Thymus (tissue), 11 donors: Measurements from ENCODE around the gene ZNF514. TPM values are rescaled to one million over a fixed set of nuclear protein-coding genes. Genes with fewer than 3 reads are reported as not detected.
"Not testable (repeated sequence)": the region's sequence is repeated elsewhere in the genome, so short reads cannot be mapped to it uniquely, and the experiment has no call there.

Source experiments
- DNase-seq, 9 donors: peaks; one replicate each; pipeline ENCODE4 v3.0.0-alpha.2; 2013; ENCODE audit warnings: low spot score in 9 of 9, low read depth in 6 of 9, missing footprints in 1 of 9
- H3K27ac ChIP-seq, 2 donors: one replicate each; pipeline ENCODE4 v1.5.1; 2013; ENCODE audit warnings: control low read depth in 1 of 2, low read depth in 1 of 2, low read length in 1 of 2, mild to moderate bottlenecking in 1 of 2, moderate library complexity in 1 of 2
- H3K27me3 ChIP-seq, 2 donors: one replicate each; pipeline ENCODE4 v1.5.1; 2013; ENCODE audit warnings: low read length in 1 of 2; ENCODE audit not compliant: control insufficient read depth in 2 of 2, insufficient read depth in 1 of 2
- H3K36me3 ChIP-seq, 2 donors: one replicate each; pipeline ENCODE4 v1.5.1; 2013; ENCODE audit warnings: low read length in 1 of 2, mild to moderate bottlenecking in 1 of 2, moderate library complexity in 1 of 2; ENCODE audit not compliant: control insufficient read depth in 2 of 2, insufficient read depth in 2 of 2
- H3K4me1 ChIP-seq, 2 donors: one replicate each; pipeline ENCODE4 v1.5.1; 2013; ENCODE audit warnings: low read length in 2 of 2; ENCODE audit not compliant: control insufficient read depth in 2 of 2, insufficient read depth in 2 of 2
- H3K4me3 ChIP-seq, 2 donors: one replicate each; pipeline ENCODE4 v1.5.1; 2013; ENCODE audit warnings: low read length in 2 of 2, control low read depth in 1 of 2, mild to moderate bottlenecking in 1 of 2
- H3K9me3 ChIP-seq, 2 donors: one replicate each; pipeline ENCODE4 v1.5.1; 2013; ENCODE audit warnings: low read length in 1 of 2, mild to moderate bottlenecking in 1 of 2; ENCODE audit not compliant: control insufficient read depth in 2 of 2, insufficient read depth in 1 of 2
- WGBS: extraction: QIAGEN DNeasy Blood & Tissue Kit; methylation state at CpG from one replicate; pipeline ENCODE4 v1.1.7; 2013; 5-methylcytosine and 5-hydroxymethylcytosine counted together
- polyA plus RNA-seq: library from polyadenylated mRNA; stranded (reverse); fragments of 200-250 nt; gene quantifications from one replicate; pipeline ENCODE4 v1.2.3, GENCODE V29; 2013
- total RNA-seq: library from RNA; stranded (reverse); fragments of 120-200 nt; gene quantifications from one replicate; pipeline ENCODE4 v1.2.4, GENCODE V29; 2013
- donor health status: healthy.

ZNF514 gene
- total and polyA plus RNA-seq, 2 donors, result 11.5 to 18.6 TPM

DNA sequence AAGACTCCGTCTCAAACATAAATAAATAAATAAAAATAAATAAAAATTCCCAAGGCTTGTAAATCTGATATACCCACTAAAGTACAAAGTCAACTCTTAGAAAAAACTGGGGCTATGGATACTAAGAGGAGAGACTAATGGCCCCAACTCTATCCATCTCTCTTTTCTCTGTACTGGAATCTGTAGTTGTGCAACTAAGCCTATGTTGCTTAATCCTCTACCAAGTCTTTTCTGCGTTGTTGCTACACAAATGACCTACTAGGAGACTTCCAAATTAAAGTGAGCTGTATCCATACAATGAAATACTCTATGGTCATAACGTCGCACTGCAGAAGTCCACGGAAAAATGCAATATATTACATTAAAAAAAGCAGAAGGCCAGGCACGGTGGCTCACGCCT lies 46.2 kb downstream of the ZNF514 start:
- H3K27ac ChIP-seq, result no peak overlapping the region
- H3K9me3 ChIP-seq, result no peaks in the 10 kb centered on the region
- peaks cover 26 to 54% of the 10 kb centered on the region in 2 donors for H3K36me3 ChIP-seq
- no peaks in the 10 kb centered on the region for H3K27me3 ChIP-seq
- H3K4me3 ChIP-seq, result no peak overlapping the region
- DNase-seq, result no peak
- H3K4me1 ChIP-seq, result peaks cover 0 to 3% of the 10 kb centered on the region in 2 donors
- WGBS, result 98% methylated on average over 7 of the region's 7 CpGs

DNA sequence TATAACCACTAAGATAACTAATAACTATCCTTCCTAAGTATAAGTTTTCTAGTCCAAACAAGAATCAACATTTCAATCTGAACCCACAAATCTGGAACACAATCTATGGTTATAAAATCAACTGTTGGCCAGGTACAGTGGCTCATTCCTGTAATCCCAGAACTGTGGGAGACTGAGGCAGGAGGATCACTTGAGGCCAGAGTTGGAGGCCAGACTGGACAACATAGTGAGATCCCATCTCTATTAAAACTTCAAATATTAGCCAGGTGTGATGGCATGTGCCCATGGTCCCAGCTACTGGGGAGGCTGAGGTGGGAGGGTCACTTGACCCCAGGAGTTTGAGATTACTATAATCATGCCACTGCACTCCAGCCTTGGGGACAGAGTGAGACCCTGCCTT lies 49.3 kb downstream of the ZNF514 start:
- Histone ChIP-seq H3K9me3 (no peaks in the 10 kb centered on the region), H3K4me3 (no peak overlapping the region), H3K27ac (no peak overlapping the region), H3K36me3 (peaks cover 55 to 80% of the 10 kb centered on the region in 2 donors), H3K4me1 (peaks cover 0 to 2% of the 10 kb centered on the region in 2 donors), H3K27me3 (no peaks in the 10 kb centered on the region)
- no peak for DNase-seq

DNA sequence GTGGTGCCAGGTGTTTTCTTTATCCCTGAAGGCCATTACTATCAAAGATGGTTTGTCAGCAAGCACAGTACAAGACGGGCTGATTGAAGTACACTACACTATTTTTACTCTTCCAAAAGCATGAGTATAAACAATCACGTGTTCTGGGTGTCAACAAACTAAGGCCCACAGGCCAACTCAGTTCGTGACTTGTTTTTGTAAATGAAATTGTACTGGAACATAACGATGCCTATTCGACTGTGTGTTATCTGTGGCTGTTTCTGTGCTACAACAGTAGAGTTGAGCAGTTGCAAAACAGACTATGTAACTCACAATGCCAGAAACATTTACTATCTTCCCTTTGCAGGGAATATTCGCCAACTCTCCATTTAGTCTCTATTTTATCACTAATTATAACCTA lies 50.4 kb downstream of the ZNF514 start:
- peaks cover 60 to 82% of the 10 kb centered on the region in 2 donors for H3K36me3 ChIP-seq
- WGBS, result 96% methylated on average over 6 of the region's 6 CpGs

DNA sequence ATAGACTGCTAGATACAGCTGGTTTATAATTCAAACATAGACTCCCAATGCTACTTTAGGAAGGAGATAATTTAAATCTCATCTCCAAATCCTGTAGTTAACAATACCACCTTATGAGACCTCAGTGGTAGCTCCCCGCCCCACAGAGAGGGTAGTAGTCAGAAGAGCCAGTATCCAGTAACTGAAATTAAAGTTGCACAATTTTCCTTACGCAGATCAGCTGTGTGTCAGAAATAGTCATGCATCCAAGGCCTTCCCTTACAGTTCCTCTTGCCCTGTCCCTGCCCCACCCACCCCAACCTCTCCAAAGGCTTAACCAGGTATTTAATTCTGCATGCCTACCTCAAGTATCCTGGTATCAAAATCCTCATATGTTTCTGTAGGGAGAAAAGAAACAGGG lies 53.6 kb downstream of the ZNF514 start:
- no peak overlapping the region for H3K4me3 ChIP-seq
- no peak overlapping the region for H3K27ac ChIP-seq
- no peaks in the 10 kb centered on the region for H3K9me3 ChIP-seq
- no peak for DNase-seq
- no peaks in the 10 kb centered on the region for H3K27me3 ChIP-seq
- WGBS, result 95% methylated on average over 2 of the region's 2 CpGs
- peaks cover 57 to 82% of the 10 kb centered on the region in 2 donors for H3K36me3 ChIP-seq
- no peaks in the 10 kb centered on the region for H3K4me1 ChIP-seq

More for the DNA sequence above, 50.4 kb downstream of the ZNF514 start:
- no peaks in the 10 kb centered on the region for H3K27me3 ChIP-seq
- no peak for DNase-seq
- no peak overlapping the region for H3K4me3 ChIP-seq
- no peak overlapping the region for H3K27ac ChIP-seq
- H3K9me3 ChIP-seq, result no peaks in the 10 kb centered on the region
- H3K4me1 ChIP-seq, result no peaks in the 10 kb centered on the region

DNA sequence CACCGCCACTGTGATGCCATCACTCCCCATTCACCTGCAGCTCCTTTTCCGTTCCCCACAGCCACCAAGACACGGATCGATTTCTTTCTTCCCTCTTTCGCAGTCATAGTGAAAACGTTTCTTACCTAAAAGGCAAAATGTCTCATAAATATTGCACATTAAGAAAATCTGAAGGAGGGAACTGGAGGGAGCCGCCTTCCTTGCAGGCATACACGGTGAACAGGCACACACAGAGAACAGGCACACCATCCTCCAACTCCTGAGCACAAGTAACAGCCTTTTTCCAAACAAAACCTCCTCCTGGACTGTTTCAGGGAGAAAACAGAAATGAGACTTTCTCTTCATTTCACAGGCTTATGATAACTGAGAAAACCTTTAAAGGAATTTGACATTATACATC lies 55.0 kb downstream of the ZNF514 start:
- 98% methylated on average over 8 of the region's 8 CpGs for WGBS
- Histone ChIP-seq H3K9me3 (no peaks in the 10 kb centered on the region), H3K36me3 (peaks cover 63 to 79% of the 10 kb centered on the region in 2 donors), H3K4me1 (no peaks in the 10 kb centered on the region), H3K4me3 (no peak overlapping the region), H3K27me3 (no peaks in the 10 kb centered on the region), H3K27ac (no peak overlapping the region)
- DNase-seq, result no peak

DNA sequence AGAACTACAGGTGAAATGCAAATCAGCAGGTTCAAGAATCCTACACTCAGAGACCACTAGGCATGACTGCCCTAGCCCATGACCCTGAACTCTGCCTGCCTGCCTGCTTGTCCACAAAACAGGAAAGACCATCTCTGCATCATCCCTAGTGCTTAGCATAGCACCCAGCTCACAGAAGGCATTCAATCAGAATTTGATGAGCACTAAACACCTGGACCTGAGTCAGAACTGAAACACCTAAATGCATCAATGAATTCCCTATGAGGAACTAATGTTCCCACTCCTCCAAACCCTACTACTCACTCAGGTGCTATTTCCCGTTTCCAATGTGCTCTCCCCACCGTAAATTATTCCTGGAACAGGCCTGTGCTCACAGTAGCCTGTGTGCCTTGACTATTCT lies 59.7 kb downstream of the ZNF514 start:
- DNase-seq, result no peak
- no peaks in the 10 kb centered on the region for H3K27me3 ChIP-seq
- no peak overlapping the region for H3K27ac ChIP-seq
- no peaks in the 10 kb centered on the region for H3K4me1 ChIP-seq
- peaks cover 29 to 43% of the 10 kb centered on the region in 2 donors for H3K36me3 ChIP-seq
- no peaks in the 10 kb centered on the region for H3K9me3 ChIP-seq
- WGBS, result 96% methylated on average over 2 of the region's 2 CpGs
- H3K4me3 ChIP-seq, result no peak overlapping the region

DNA sequence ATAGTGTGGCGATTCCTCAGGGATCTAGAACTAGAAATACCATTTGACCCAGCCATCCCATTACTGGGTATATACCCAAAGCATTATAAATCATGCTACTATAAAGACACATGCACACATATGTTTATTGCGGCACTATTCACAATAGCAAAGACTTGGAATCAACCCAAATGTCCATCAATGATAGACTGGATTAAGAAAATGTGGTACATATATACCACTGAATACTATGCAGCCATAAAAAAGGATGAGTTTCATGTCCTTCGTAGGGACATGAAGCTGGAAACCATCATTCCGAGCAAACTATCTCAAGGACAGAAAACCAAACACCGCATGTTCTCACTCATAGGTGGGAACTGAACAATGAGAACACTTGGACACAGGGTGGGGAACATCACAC lies 61.4 kb downstream of the ZNF514 start:
- H3K27me3 ChIP-seq, H3K4me3 ChIP-seq, H3K27ac ChIP-seq, H3K9me3 ChIP-seq, H3K4me1 ChIP-seq, DNase-seq: not testable (repeated sequence)
- 97% methylated on average over 5 of the region's 5 CpGs for WGBS
- H3K36me3 ChIP-seq, result peaks cover 25 to 36% of the 10 kb centered on the region in 2 donors

Other genes with a start within 250 kb of the ZNF514 start
- gene MAL, start 134.1 kb downstream of the ZNF514 start, total RNA-seq, result 190 TPM
- gene MAL, start 134.1 kb downstream of the ZNF514 start, polyA plus RNA-seq, result 143 TPM
- 71.5 TPM for gene MRPS5, start 38.0 kb downstream of the ZNF514 start, total RNA-seq
- 161 TPM for gene MRPS5, start 38.0 kb downstream of the ZNF514 start, polyA plus RNA-seq
- 6.3 TPM for gene ZNF2, start 6.0 kb upstream of the ZNF514 start, total RNA-seq
- 2.5 TPM for gene ZNF2, start 6.0 kb upstream of the ZNF514 start, polyA plus RNA-seq
- 5.3 TPM for gene ZNF892, start 47.7 kb upstream of the ZNF514 start, total RNA-seq
- gene ZNF892, start 47.7 kb upstream of the ZNF514 start, polyA plus RNA-seq, result 0.39 TPM
- gene PROM2, start 114.6 kb upstream of the ZNF514 start, total RNA-seq, result 2.3 TPM
- 4.3 TPM for gene PROM2, start 114.6 kb upstream of the ZNF514 start, polyA plus RNA-seq
- 21.4 TPM for gene KCNIP3, start 137.5 kb upstream of the ZNF514 start, total RNA-seq
- 5.3 TPM for gene KCNIP3, start 137.5 kb upstream of the ZNF514 start, polyA plus RNA-seq
- gene FAHD2A, start 242.9 kb upstream of the ZNF514 start, total RNA-seq, result 30.2 TPM
- 16.9 TPM for gene FAHD2A, start 242.9 kb upstream of the ZNF514 start, polyA plus RNA-seq